ENCODE measurements around the gene EME2.

- no peak for TF ChIP-seq CTCF (IDR thresholded peaks at IDR 0.05)
- TF ChIP-seq POLR2A (IDR thresholded peaks at IDR 0.05; ENCODE audit: low read depth) = no peak
Observed at GRCh38 chr16:1779234-1779701, 6.7 kb downstream of the EME2 start.
